H9 (cell line): Measurements from ENCODE around the gene GFRA1. TPM values are rescaled to one million over a fixed set of nuclear protein-coding genes. Genes with fewer than 3 reads are reported as not detected.

Experiments used
- DNase-seq: peaks from one replicate; pipeline ENCODE4 v3.0.0-alpha.2; 2017
- H2AFZ ChIP-seq: one replicate; pipeline ENCODE4 v1.6.1; 2013; ENCODE audit warnings: mild to moderate bottlenecking, low read length, control low read depth, moderate library complexity
- H2AK5ac ChIP-seq: 2 replicates; pipeline ENCODE4 v1.6.1; 2013; ENCODE audit warnings: low read length, control low read depth, mixed read lengths; ENCODE audit not compliant: insufficient read length
- H2BK120ac ChIP-seq: one replicate; pipeline ENCODE4 v1.6.1; 2013; ENCODE audit warnings: low read depth, mild to moderate bottlenecking, low read length, control low read depth, inconsistent platforms; ENCODE audit not compliant: poor library complexity, severe bottlenecking
- H2BK12ac ChIP-seq: 2 replicates; pipeline ENCODE4 v1.6.1; 2013; ENCODE audit warnings: low read length, control low read depth, mixed read lengths, low read depth; ENCODE audit not compliant: insufficient read length
- H2BK15ac ChIP-seq: 2 replicates; pipeline ENCODE4 v1.6.1; 2013; ENCODE audit warnings: low read depth, low read length, control low read depth
- H2BK20ac ChIP-seq: one replicate; pipeline ENCODE4 v1.6.1; 2013; ENCODE audit warnings: low read depth, mild to moderate bottlenecking, low read length, control low read depth, inconsistent platforms; ENCODE audit not compliant: poor library complexity, severe bottlenecking
- H2BK5ac ChIP-seq: 2 replicates; pipeline ENCODE4 v1.6.1; 2013; ENCODE audit warnings: low read length, control low read depth, mixed read lengths; ENCODE audit not compliant: insufficient read length
- H3K14ac ChIP-seq: 2 replicates; pipeline ENCODE4 v1.6.1; 2013; ENCODE audit warnings: low read length, control low read depth; ENCODE audit not compliant: insufficient read depth
- H3K18ac ChIP-seq: 2 replicates; pipeline ENCODE4 v1.6.1; 2013; ENCODE audit warnings: low read depth, mild to moderate bottlenecking, mixed read lengths, low read length, control low read depth; ENCODE audit not compliant: insufficient read length
- H3K23ac ChIP-seq: 2 replicates; pipeline ENCODE4 v1.6.1; 2013; ENCODE audit warnings: low read length, control low read depth, mixed read lengths, low read depth; ENCODE audit not compliant: insufficient read length
- H3K23me2 ChIP-seq: 2 replicates; pipeline ENCODE4 v1.6.1; 2013; ENCODE audit warnings: low read depth, mild to moderate bottlenecking, mixed read lengths, low read length, control low read depth; ENCODE audit not compliant: insufficient read length, poor library complexity, severe bottlenecking
- H3K27ac ChIP-seq: 2 replicates; pipeline ENCODE4 v1.5.1; 2013; ENCODE audit warnings: low read length, control low read depth, mixed read lengths, low read depth; ENCODE audit not compliant: insufficient read length
- H3K27me3 ChIP-seq: 2 replicates; pipeline ENCODE4 v1.6.1; 2013; ENCODE audit warnings: low read length, control low read depth, inconsistent platforms; ENCODE audit not compliant: insufficient read depth
- H3K4ac ChIP-seq: 2 replicates; pipeline ENCODE4 v1.6.1; 2013; ENCODE audit warnings: low read depth, mild to moderate bottlenecking, control low read depth, inconsistent platforms, low read length, moderate library complexity
- H3K4me1 ChIP-seq: 2 replicates; pipeline ENCODE4 v1.6.1; 2013; ENCODE audit warnings: low read length, control low read depth, inconsistent platforms; ENCODE audit not compliant: insufficient read depth
- H3K4me2 ChIP-seq: 2 replicates; pipeline ENCODE4 v1.6.1; 2013; ENCODE audit warnings: low read length, control low read depth, mixed read lengths; ENCODE audit not compliant: insufficient read length, insufficient read depth
- H3K56ac ChIP-seq: 2 replicates; pipeline ENCODE4 v1.6.1; 2013; ENCODE audit warnings: low read depth, mild to moderate bottlenecking, mixed read lengths, low read length, control low read depth; ENCODE audit not compliant: insufficient read length
- H3K79me1 ChIP-seq: 2 replicates; pipeline ENCODE4 v1.6.1; 2013; ENCODE audit warnings: low read depth, mild to moderate bottlenecking, moderate library complexity, low read length, control low read depth, inconsistent platforms; ENCODE audit not compliant: insufficient read depth, poor library complexity, severe bottlenecking
- H3K79me2 ChIP-seq: 2 replicates; pipeline ENCODE4 v1.6.1; 2013; ENCODE audit warnings: low read length, control low read depth, inconsistent platforms; ENCODE audit not compliant: insufficient read depth
- H3K9ac ChIP-seq: 2 replicates; pipeline ENCODE4 v1.6.1; 2013; ENCODE audit warnings: low read length, control low read depth, mixed read lengths; ENCODE audit not compliant: insufficient read length; ENCODE audit errors: extremely low read depth
- H3K9me3 ChIP-seq: one replicate; pipeline ENCODE4 v1.6.1; 2013; ENCODE audit warnings: low read depth, low read length, inconsistent platforms; ENCODE audit not compliant: control insufficient read depth
- H3T11ph ChIP-seq: one replicate; pipeline ENCODE4 v1.6.1; 2013; ENCODE audit warnings: mild to moderate bottlenecking, low read length, control low read depth, inconsistent platforms
- H4K20me1 ChIP-seq: one replicate; pipeline ENCODE4 v1.6.1; 2013; ENCODE audit not compliant: control insufficient read depth, insufficient read length, insufficient read depth
- H4K5ac ChIP-seq: 2 replicates; pipeline ENCODE4 v1.6.1; 2013; ENCODE audit warnings: low read depth, mild to moderate bottlenecking, mixed read lengths, low read length, control low read depth; ENCODE audit not compliant: insufficient read length
- H4K8ac ChIP-seq: replicated peaks from 2 replicates; pipeline ENCODE4 v1.6.1; 2013; ENCODE audit warnings: low read length, control low read depth, mixed read lengths, low read depth; ENCODE audit not compliant: insufficient read length
- H4K91ac ChIP-seq: 2 replicates; pipeline ENCODE4 v1.6.1; 2013; ENCODE audit warnings: low read depth, mild to moderate bottlenecking, moderate library complexity, mixed read lengths, low read length, control low read depth; ENCODE audit not compliant: insufficient read length
- H3K27ac Mint-ChIP-seq, 3 experiments: 2 replicates in 2 of 3; 3 replicates in 1 of 3; pipeline ENCODE4 v1.8.0; 2020 to 2021; ENCODE audit warnings: mixed read lengths in 3 of 3, mild to moderate bottlenecking in 1 of 3, moderate library complexity in 1 of 3
- H3K27me3 Mint-ChIP-seq: 2 replicates; pipeline ENCODE4 v1.8.0; 2021; ENCODE audit warnings: low read depth, mild to moderate bottlenecking, moderate library complexity, mixed read lengths
- H3K36me3 Mint-ChIP-seq, 3 experiments: 2 replicates in 2 of 3; 3 replicates in 1 of 3; pipeline ENCODE4 v1.8.0; 2020 to 2021; ENCODE audit warnings: low read depth in 3 of 3, mixed read lengths in 3 of 3; ENCODE audit not compliant: insufficient read depth in 1 of 3
- H3K4me1 Mint-ChIP-seq, 2 experiments: 2 replicates each; pipeline ENCODE4 v1.8.0; 2020; ENCODE audit warnings: mixed read lengths in 2 of 2
- H3K4me3 Mint-ChIP-seq, 2 experiments: 2 replicates in 1 of 2; 3 replicates in 1 of 2; pipeline ENCODE4 v1.8.0; 2020 to 2021; ENCODE audit warnings: mild to moderate bottlenecking in 2 of 2, mixed read lengths in 2 of 2, moderate library complexity in 1 of 2
- H3K9me3 Mint-ChIP-seq, 2 experiments: 2 replicates in 1 of 2; 3 replicates in 1 of 2; pipeline ENCODE4 v1.8.0; 2020; ENCODE audit warnings: mild to moderate bottlenecking in 2 of 2, mixed read lengths in 2 of 2, moderate library complexity in 1 of 2
- CTCF ChIP-seq: fragments of 200-600 bp; sonication (generic); conservative IDR thresholded peaks from 3 replicates; pipeline ENCODE4 v1.8.0; 2021; ENCODE audit warnings: antibody characterized with exemption, mild to moderate bottlenecking
- WGBS: extraction: QIAGEN DNeasy Blood & Tissue Kit; methylation state at CpG from one replicate; pipeline ENCODE4 v1.1.7; 2013; ENCODE audit warnings: missing lambda C conversion rate, low lambda C conversion rate, mixed read lengths; ENCODE audit not compliant: insufficient read length; ENCODE audit errors: extremely low coverage; 5-methylcytosine and 5-hydroxymethylcytosine counted together
- total RNA-seq: library from RNA; stranded (reverse); gene quantifications from 2 replicates; pipeline ENCODE4 v1.2.1, GENCODE V29; 2021

GFRA1 gene
- total RNA-seq, 1 experiment from 2014 or later, result 0.24 TPM

GRCh38 chr10:116103668-116104067 lies 169.3 kb downstream of the GFRA1 start:
- Histone ChIP-seq H2BK20ac (no peak overlapping the region), H4K20me1 (no peaks in the 10 kb centered on the region), H3K56ac (no peak overlapping the region), H3K4me1 (no peaks in the 10 kb centered on the region), H2BK120ac (no peak overlapping the region), H4K5ac (no peak overlapping the region), H3K27me3 (no peaks in the 10 kb centered on the region), H2BK12ac (no peak overlapping the region), H2BK5ac (no peak overlapping the region), H3K14ac (no peak overlapping the region), H3K18ac (no peak overlapping the region), H3K23me2 (no peaks in the 10 kb centered on the region), H3K79me1 (no peaks in the 10 kb centered on the region), H3K4me2 (no peak overlapping the region), H3K23ac (no peak overlapping the region), H2AFZ (no peak overlapping the region), H3K9me3 (no peaks in the 10 kb centered on the region), H4K91ac (no peak overlapping the region), H3K9ac (no peak overlapping the region), H3K27ac (no peak overlapping the region), H4K8ac (no peak overlapping the region), H2AK5ac (no peak overlapping the region), H2BK15ac (no peak overlapping the region), H3T11ph (no peak overlapping the region), H3K79me2 (no peaks in the 10 kb centered on the region), H3K4ac (no peak overlapping the region)
- Mint-ChIP-seq H3K4me3 (no peak overlapping the region), H3K27ac (no peak overlapping the region), H3K27me3 (peaks cover 9% of the 10 kb centered on the region), H3K36me3 (no peaks in the 10 kb centered on the region), H3K9me3 (peaks cover 0 to 3% of the 10 kb centered on the region in 2 experiments; a peak in 2 of 5 replicates), H3K4me1 (peaks cover under 1 to 2% of the 10 kb centered on the region in 2 experiments; a peak in 2 of 4 replicates)
- TF ChIP-seq CTCF, result no peak
- WGBS, result no CpG with 5 or more reads among the region's 4 CpGs
- DNase-seq, result no peak
